HG03097 (cell line): ENCODE measurements around the gene EXOC6B.

ENCODE experiments used
- ATAC-seq: cut with Tn5 transposase; IDR thresholded peaks from one replicate; pipeline ENCODE4 v1.9.1; 2021; ENCODE audit not compliant: unreplicated experiment, low FRiP score

EXOC6B gene

GRCh38 chr2:72142570-72143440 is 683.0 kb downstream of the EXOC6B start:
- ATAC-seq = no peak

- no peak for ATAC-seq
Observed at GRCh38 chr2:72141881-72142451, 683.9 kb downstream of the EXOC6B start.

GRCh38 chr2:72141032-72141645 is 684.7 kb downstream of the EXOC6B start:
- no peak for ATAC-seq

GRCh38 chr2:72140621-72140960 is 685.2 kb downstream of the EXOC6B start:
- no peak for ATAC-seq

- no peak for ATAC-seq
Observed at GRCh38 chr2:72139874-72140620, 685.8 kb downstream of the EXOC6B start.

- ATAC-seq = no peak
Observed at GRCh38 chr2:72139471-72139873, 686.4 kb downstream of the EXOC6B start.

- no peak for ATAC-seq
Observed at GRCh38 chr2:72138921-72139381, 686.9 kb downstream of the EXOC6B start.

GRCh38 chr2:72138011-72138881 is 687.6 kb downstream of the EXOC6B start:
- no peak for ATAC-seq

- peak; percentile 75 for ATAC-seq
Observed at GRCh38 chr2:72137498-72138010, 688.3 kb downstream of the EXOC6B start.

GRCh38 chr2:72136933-72137497 is 688.8 kb downstream of the EXOC6B start:
- ATAC-seq = peak; percentile 13

GRCh38 chr2:72136331-72136730 is 689.5 kb downstream of the EXOC6B start:
- ATAC-seq = no peak

- no peak for ATAC-seq
Observed at GRCh38 chr2:72135921-72136320, 689.9 kb downstream of the EXOC6B start.

GRCh38 chr2:72134997-72135800 is 690.6 kb downstream of the EXOC6B start:
- no peak for ATAC-seq

- ATAC-seq = no peak
Observed at GRCh38 chr2:72134408-72134996, 691.3 kb downstream of the EXOC6B start.

GRCh38 chr2:72133721-72134407 is 692.0 kb downstream of the EXOC6B start:
- ATAC-seq = no peak

- ATAC-seq = no peak
Observed at GRCh38 chr2:72132981-72133720, 692.7 kb downstream of the EXOC6B start.
